Neural cell (in vitro differentiated cells): Measurements from ENCODE around the gene PTPRT. TPM values are rescaled to one million over a fixed set of nuclear protein-coding genes. Genes with fewer than 3 reads are reported as not detected.

Experiments used
- H2AFZ ChIP-seq: fragments of 200-600, 300-800 bp; sonication (generic), shearing (Covaris generic); 2 replicates; pipeline ENCODE4 v1.6.0; 2014; ENCODE audit warnings: low read depth, mild to moderate bottlenecking, antibody characterized with exemption, low read length, moderate library complexity
- H3F3A ChIP-seq: fragments of 200-600 bp; shearing (Covaris generic); 2 replicates; pipeline ENCODE4 v1.6.1; 2016; ENCODE audit warnings: mild to moderate bottlenecking, moderate library complexity, mixed read lengths, antibody characterized with exemption, low read length; ENCODE audit not compliant: insufficient read depth, poor library complexity, severe bottlenecking
- H3K27ac ChIP-seq: fragments of 200-600, 300-800 bp; sonication (generic), shearing (Covaris generic); 2 replicates; pipeline ENCODE4 v1.5.1; 2014; ENCODE audit warnings: mild to moderate bottlenecking, low read length, moderate library complexity
- H3K27me3 ChIP-seq: fragments of 300-800, 200-600 bp; sonication (generic), shearing (Covaris generic); 2 replicates; pipeline ENCODE4 v1.6.0; 2014; ENCODE audit warnings: mild to moderate bottlenecking, low read depth, low read length, moderate library complexity; ENCODE audit not compliant: insufficient read depth
- H3K36me3 ChIP-seq: fragments of 300-800, 200-600 bp; sonication (generic), shearing (Covaris generic); 2 replicates; pipeline ENCODE4 v1.5.1; 2014; ENCODE audit warnings: mild to moderate bottlenecking, antibody characterized with exemption, low read length, moderate library complexity; ENCODE audit not compliant: insufficient read depth
- H3K4me2 ChIP-seq: fragments of 300-800, 200-600 bp; sonication (generic), shearing (Covaris generic); 2 replicates; pipeline ENCODE4 v1.6.0; 2014; ENCODE audit warnings: mild to moderate bottlenecking, low read length
- H3K4me3 ChIP-seq: fragments of 300-800, 200-600 bp; sonication (generic), shearing (Covaris generic); 2 replicates; pipeline ENCODE4 v1.5.1; 2014; ENCODE audit warnings: mild to moderate bottlenecking, low read length, moderate library complexity
- H3K79me2 ChIP-seq: fragments of 200-600 bp; shearing (Covaris generic); replicated peaks from 2 replicates; pipeline ENCODE4 v1.6.0; 2014; ENCODE audit warnings: mild to moderate bottlenecking, low read length, moderate library complexity; ENCODE audit not compliant: insufficient read depth
- H3K9ac ChIP-seq: fragments of 300-800, 200-600 bp; sonication (generic), shearing (Covaris generic); 2 replicates; pipeline ENCODE4 v1.6.1; 2016; ENCODE audit warnings: mild to moderate bottlenecking, low read length, mixed read lengths
- H3K9me2 ChIP-seq: fragments of 200-600 bp; shearing (Covaris generic); 2 replicates; pipeline ENCODE4 v1.6.1; 2016; ENCODE audit warnings: mild to moderate bottlenecking, low read length, mixed read lengths; ENCODE audit not compliant: insufficient read depth
- H3K9me3 ChIP-seq: fragments of 200-600, 300-800 bp; sonication (generic), shearing (Covaris generic); 2 replicates; pipeline ENCODE4 v1.6.1; 2016; ENCODE audit warnings: mild to moderate bottlenecking, mixed run types, low read length, moderate library complexity, mixed read lengths
- H4K20me1 ChIP-seq: fragments of 200-600 bp; shearing (Covaris generic); 2 replicates; pipeline ENCODE4 v1.6.1; 2016; ENCODE audit warnings: mild to moderate bottlenecking, mixed run types; ENCODE audit not compliant: insufficient read depth
- EP300 ChIP-seq: fragments of 450-650 bp; conservative IDR thresholded peaks from 2 replicates; pipeline ENCODE4 v1.6.1; 2014; ENCODE audit warnings: antibody characterized with exemption, mild to moderate bottlenecking, moderate library complexity; ENCODE audit not compliant: poor library complexity, severe bottlenecking
- EZH2 ChIP-seq: fragments of 200-600, 300-800 bp; shearing (Covaris generic), sonication (generic); IDR thresholded peaks from 2 replicates; pipeline ENCODE4 v1.6.1; 2014; ENCODE audit warnings: antibody characterized with exemption, low read length, borderline replicate concordance, mild to moderate bottlenecking; ENCODE audit not compliant: insufficient read depth, poor library complexity, severe bottlenecking
- MXI1 ChIP-seq: fragments of 450-650 bp; conservative IDR thresholded peaks from 2 replicates; pipeline ENCODE4 v1.6.1; 2014; ENCODE audit warnings: antibody characterized with exemption, mild to moderate bottlenecking; ENCODE audit not compliant: poor library complexity, severe bottlenecking
- POLR2AphosphoS5 ChIP-seq: IDR thresholded peaks from 2 replicates; pipeline ENCODE4 v1.6.1; 2012
- RAD21 ChIP-seq: fragments of 450-650 bp; conservative IDR thresholded peaks from 2 replicates; pipeline ENCODE4 v1.6.1; 2014; ENCODE audit warnings: antibody characterized with exemption, mild to moderate bottlenecking, moderate library complexity
- SMC3 ChIP-seq: fragments of 450-650 bp; conservative IDR thresholded peaks from 2 replicates; pipeline ENCODE4 v1.6.1; 2014; ENCODE audit warnings: antibody characterized with exemption, mild to moderate bottlenecking, moderate library complexity; ENCODE audit not compliant: poor library complexity
- TAF1 ChIP-seq: IDR thresholded peaks from 2 replicates; pipeline ENCODE4 v1.6.1; 2012; ENCODE audit warnings: low read depth
- polyA plus RNA-seq: library from polyadenylated mRNA; depleted of rRNA; stranded (reverse); fragments of >200 nt; gene quantifications from 2 replicates; pipeline ENCODE4 v1.2.3, GENCODE V29; 2014
- TF ChIP-seq, protein P1 (sequence below): fragments of 450-650 bp; IDR thresholded peaks from 2 replicates; pipeline ENCODE4 v1.5.1; 2014; ENCODE audit warnings: antibody characterized with exemption, mild to moderate bottlenecking, moderate library complexity; ENCODE audit not compliant: poor library complexity, severe bottlenecking
- TF ChIP-seq, protein P2 (sequence below): IDR thresholded peaks from 2 replicates; pipeline ENCODE4 v1.6.1; 2012; ENCODE audit warnings: borderline replicate concordance

PTPRT gene
- polyA plus RNA-seq, 1 donor from 2014 or later, result 9.2 TPM

GRCh38 chr20:42435230-42435629 lies 754.5 kb downstream of the PTPRT start:
- no peak overlapping the region for H3K27ac ChIP-seq
- no peak overlapping the region for H3K9ac ChIP-seq
- no peaks in the 10 kb centered on the region for H3K36me3 ChIP-seq
- no peaks in the 10 kb centered on the region for H3K9me3 ChIP-seq
- no peaks in the 10 kb centered on the region for H3K9me2 ChIP-seq
- no peaks in the 10 kb centered on the region for H3K27me3 ChIP-seq
- H4K20me1 ChIP-seq, result no peaks in the 10 kb centered on the region
- no peaks in the 10 kb centered on the region for H3K79me2 ChIP-seq
- H3F3A ChIP-seq, result no peaks in the 10 kb centered on the region
- H2AFZ ChIP-seq, result no peak overlapping the region
- TF ChIP-seq POLR2AphosphoS5 (no peak), EZH2 (no peak), MXI1 (no peak), RAD21 (no peak), SMC3 (no peak), TAF1 (no peak), EP300 (no peak)
- TF ChIP-seq, protein P1, sequence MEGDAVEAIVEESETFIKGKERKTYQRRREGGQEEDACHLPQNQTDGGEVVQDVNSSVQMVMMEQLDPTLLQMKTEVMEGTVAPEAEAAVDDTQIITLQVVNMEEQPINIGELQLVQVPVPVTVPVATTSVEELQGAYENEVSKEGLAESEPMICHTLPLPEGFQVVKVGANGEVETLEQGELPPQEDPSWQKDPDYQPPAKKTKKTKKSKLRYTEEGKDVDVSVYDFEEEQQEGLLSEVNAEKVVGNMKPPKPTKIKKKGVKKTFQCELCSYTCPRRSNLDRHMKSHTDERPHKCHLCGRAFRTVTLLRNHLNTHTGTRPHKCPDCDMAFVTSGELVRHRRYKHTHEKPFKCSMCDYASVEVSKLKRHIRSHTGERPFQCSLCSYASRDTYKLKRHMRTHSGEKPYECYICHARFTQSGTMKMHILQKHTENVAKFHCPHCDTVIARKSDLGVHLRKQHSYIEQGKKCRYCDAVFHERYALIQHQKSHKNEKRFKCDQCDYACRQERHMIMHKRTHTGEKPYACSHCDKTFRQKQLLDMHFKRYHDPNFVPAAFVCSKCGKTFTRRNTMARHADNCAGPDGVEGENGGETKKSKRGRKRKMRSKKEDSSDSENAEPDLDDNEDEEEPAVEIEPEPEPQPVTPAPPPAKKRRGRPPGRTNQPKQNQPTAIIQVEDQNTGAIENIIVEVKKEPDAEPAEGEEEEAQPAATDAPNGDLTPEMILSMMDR, result no peak
- TF ChIP-seq, protein P2, sequence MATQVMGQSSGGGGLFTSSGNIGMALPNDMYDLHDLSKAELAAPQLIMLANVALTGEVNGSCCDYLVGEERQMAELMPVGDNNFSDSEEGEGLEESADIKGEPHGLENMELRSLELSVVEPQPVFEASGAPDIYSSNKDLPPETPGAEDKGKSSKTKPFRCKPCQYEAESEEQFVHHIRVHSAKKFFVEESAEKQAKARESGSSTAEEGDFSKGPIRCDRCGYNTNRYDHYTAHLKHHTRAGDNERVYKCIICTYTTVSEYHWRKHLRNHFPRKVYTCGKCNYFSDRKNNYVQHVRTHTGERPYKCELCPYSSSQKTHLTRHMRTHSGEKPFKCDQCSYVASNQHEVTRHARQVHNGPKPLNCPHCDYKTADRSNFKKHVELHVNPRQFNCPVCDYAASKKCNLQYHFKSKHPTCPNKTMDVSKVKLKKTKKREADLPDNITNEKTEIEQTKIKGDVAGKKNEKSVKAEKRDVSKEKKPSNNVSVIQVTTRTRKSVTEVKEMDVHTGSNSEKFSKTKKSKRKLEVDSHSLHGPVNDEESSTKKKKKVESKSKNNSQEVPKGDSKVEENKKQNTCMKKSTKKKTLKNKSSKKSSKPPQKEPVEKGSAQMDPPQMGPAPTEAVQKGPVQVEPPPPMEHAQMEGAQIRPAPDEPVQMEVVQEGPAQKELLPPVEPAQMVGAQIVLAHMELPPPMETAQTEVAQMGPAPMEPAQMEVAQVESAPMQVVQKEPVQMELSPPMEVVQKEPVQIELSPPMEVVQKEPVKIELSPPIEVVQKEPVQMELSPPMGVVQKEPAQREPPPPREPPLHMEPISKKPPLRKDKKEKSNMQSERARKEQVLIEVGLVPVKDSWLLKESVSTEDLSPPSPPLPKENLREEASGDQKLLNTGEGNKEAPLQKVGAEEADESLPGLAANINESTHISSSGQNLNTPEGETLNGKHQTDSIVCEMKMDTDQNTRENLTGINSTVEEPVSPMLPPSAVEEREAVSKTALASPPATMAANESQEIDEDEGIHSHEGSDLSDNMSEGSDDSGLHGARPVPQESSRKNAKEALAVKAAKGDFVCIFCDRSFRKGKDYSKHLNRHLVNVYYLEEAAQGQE, result no peak
- no peak overlapping the region for H3K4me3 ChIP-seq
- H3K4me2 ChIP-seq, result no peak overlapping the region

DNA sequence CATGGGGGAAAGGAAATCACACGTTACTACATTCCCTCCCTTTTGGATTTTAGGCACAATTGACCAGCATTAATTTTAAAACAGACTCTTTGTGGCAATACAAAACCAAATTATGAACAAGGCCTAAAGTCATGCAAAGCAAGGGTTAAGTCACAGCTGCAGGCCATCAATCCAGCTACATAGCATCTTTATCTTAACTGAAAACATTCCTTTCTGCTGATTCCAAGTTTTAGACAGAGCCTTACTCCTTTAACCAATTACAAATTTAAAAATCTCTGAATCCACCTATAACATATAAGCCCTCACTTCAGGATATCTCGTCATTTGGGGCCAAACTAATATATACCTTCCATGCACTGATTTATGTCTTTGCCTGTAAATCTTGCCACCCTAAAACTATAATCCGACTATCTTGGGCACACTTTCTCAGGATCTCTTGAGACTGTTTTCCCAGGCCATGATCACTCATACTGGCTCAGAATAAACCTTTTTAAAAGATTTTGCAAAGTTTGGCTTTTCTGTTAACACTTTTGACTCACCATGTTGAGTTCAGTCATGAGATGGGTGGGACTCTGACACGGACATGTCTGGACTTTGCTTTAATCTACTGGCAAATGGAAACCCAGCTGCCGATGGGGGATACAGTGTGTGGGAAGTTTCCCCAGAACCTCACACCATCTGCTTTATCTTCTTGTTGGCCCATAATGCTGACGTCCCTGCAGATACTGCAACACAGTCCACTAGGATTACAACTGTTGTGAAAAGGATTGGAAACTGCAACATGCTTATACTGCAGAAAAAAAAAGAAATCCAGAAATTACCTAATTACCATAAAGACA lies 757.0 kb downstream of the PTPRT start:
- Histone ChIP-seq H3K36me3 (no peaks in the 10 kb centered on the region), H3K27me3 (no peaks in the 10 kb centered on the region), H3K9me3 (no peaks in the 10 kb centered on the region), H3K27ac (no peak overlapping the region), H2AFZ (no peak overlapping the region), H3K4me3 (no peak overlapping the region), H4K20me1 (no peaks in the 10 kb centered on the region), H3K79me2 (no peaks in the 10 kb centered on the region), H3K4me2 (no peak overlapping the region), H3K9me2 (no peaks in the 10 kb centered on the region), H3K9ac (no peak overlapping the region), H3F3A (no peaks in the 10 kb centered on the region)
- TF ChIP-seq SMC3 (no peak), RAD21 (no peak), POLR2AphosphoS5 (no peak), TAF1 (no peak), EP300 (no peak), MXI1 (no peak), EZH2 (no peak)
- TF ChIP-seq, protein P2, result no peak
- TF ChIP-seq, protein P1, result no peak
